Measurements from ENCODE around the gene RAP1GAP.

DNA sequence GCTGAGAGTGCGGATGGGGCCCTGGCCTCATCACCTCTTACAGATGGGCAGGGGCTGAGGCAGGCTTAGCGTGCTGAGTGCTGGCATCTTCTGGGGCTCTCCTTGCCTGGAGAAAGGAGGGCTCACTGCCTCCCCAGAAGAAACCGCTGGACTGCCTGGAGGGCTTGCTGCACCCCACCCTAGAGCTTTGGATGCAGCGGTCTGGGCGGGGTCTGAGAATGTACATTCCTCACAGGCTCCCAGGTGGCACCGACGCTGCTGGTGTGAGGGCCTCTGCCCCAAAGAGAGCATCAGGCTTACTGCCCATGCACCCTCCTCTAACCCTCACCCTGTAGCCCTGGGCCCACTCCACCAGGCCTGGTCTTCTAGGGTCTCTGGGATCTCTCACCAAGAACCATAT, 51.1 kb downstream of the RAP1GAP start:
- TF ChIP-seq ZNF274 (IDR thresholded peaks at IDR 0.05; ENCODE audit: low read depth, low read length), result no peak
- TF ChIP-seq, protein P1, sequence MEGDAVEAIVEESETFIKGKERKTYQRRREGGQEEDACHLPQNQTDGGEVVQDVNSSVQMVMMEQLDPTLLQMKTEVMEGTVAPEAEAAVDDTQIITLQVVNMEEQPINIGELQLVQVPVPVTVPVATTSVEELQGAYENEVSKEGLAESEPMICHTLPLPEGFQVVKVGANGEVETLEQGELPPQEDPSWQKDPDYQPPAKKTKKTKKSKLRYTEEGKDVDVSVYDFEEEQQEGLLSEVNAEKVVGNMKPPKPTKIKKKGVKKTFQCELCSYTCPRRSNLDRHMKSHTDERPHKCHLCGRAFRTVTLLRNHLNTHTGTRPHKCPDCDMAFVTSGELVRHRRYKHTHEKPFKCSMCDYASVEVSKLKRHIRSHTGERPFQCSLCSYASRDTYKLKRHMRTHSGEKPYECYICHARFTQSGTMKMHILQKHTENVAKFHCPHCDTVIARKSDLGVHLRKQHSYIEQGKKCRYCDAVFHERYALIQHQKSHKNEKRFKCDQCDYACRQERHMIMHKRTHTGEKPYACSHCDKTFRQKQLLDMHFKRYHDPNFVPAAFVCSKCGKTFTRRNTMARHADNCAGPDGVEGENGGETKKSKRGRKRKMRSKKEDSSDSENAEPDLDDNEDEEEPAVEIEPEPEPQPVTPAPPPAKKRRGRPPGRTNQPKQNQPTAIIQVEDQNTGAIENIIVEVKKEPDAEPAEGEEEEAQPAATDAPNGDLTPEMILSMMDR (IDR thresholded peaks at IDR 0.05 in 2 of 3, conservative IDR thresholded peaks at IDR 0.05 in 1 of 3; ENCODE audit: borderline replicate concordance in 1 of 3, insufficient read depth in 1 of 3, low read depth in 2 of 3, low read length in 2 of 3), result no peak
- TF ChIP-seq RAD21 (IDR thresholded peaks at IDR 0.05; ENCODE audit: low read depth), result no peak

Measured in HCT116 (cell line).